ENCODE data around the gene NACC2.
"Not testable (repeated sequence)": the region's sequence is repeated elsewhere in the genome, so short reads cannot be mapped to it uniquely, and the experiment has no call there.

Gene NACC2

GRCh38 chr9:135968601-135969000 is 126.5 kb downstream of the NACC2 start:
- no peak for TF ChIP-seq CTCF (IDR thresholded peaks at IDR 0.05)
- Histone ChIP-seq H3K4me3 (ENCODE audit: low read depth, low read length) (no peak overlapping the region), H3K36me3 (ENCODE audit: control insufficient read depth, insufficient read depth, low read length) (no peaks in the 10 kb centered on the region), H2AFZ (no peak overlapping the region), H3K9ac (no peak overlapping the region), H3K27me3 (ENCODE audit: control insufficient read depth, insufficient read depth, low read length) (no peaks in the 10 kb centered on the region), H3K4me2 (ENCODE audit: low read length) (no peak overlapping the region), H3K79me2 (no peaks in the 10 kb centered on the region), H3K27ac (no peak overlapping the region), H3K4me1 (no peaks in the 10 kb centered on the region), H3K9me3 (ENCODE audit: control insufficient read depth, low read length) (no peaks in the 10 kb centered on the region)

- Histone ChIP-seq H3K9me3 (ENCODE audit: control insufficient read depth, low read length) (no peaks in the 10 kb centered on the region), H3K27ac (no peak overlapping the region), H3K9ac (no peak overlapping the region), H2AFZ (no peak overlapping the region), H3K4me2 (ENCODE audit: low read length) (no peak overlapping the region), H3K4me1 (no peaks in the 10 kb centered on the region), H3K4me3 (ENCODE audit: low read depth, low read length) (no peak overlapping the region), H3K79me2 (no peaks in the 10 kb centered on the region), H3K27me3 (ENCODE audit: control insufficient read depth, insufficient read depth, low read length) (no peaks in the 10 kb centered on the region), H3K36me3 (ENCODE audit: control insufficient read depth, insufficient read depth, low read length) (no peaks in the 10 kb centered on the region)
- TF ChIP-seq CTCF (IDR thresholded peaks at IDR 0.05), result no peak
Measured at GRCh38 chr9:135968083-135968476, 127.0 kb downstream of the NACC2 start.

GRCh38 chr9:135966916-135967260 is 128.2 kb downstream of the NACC2 start:
- H3K4me1 ChIP-seq; H3K4me3 ChIP-seq (ENCODE audit: low read depth, low read length); H3K27ac ChIP-seq; H3K9me3 ChIP-seq (ENCODE audit: control insufficient read depth, low read length); H3K9ac ChIP-seq; H3K4me2 ChIP-seq (ENCODE audit: low read length); H2AFZ ChIP-seq; H3K27me3 ChIP-seq (ENCODE audit: control insufficient read depth, insufficient read depth, low read length); H3K79me2 ChIP-seq; H3K36me3 ChIP-seq (ENCODE audit: control insufficient read depth, insufficient read depth, low read length): not testable (repeated sequence)

DNA sequence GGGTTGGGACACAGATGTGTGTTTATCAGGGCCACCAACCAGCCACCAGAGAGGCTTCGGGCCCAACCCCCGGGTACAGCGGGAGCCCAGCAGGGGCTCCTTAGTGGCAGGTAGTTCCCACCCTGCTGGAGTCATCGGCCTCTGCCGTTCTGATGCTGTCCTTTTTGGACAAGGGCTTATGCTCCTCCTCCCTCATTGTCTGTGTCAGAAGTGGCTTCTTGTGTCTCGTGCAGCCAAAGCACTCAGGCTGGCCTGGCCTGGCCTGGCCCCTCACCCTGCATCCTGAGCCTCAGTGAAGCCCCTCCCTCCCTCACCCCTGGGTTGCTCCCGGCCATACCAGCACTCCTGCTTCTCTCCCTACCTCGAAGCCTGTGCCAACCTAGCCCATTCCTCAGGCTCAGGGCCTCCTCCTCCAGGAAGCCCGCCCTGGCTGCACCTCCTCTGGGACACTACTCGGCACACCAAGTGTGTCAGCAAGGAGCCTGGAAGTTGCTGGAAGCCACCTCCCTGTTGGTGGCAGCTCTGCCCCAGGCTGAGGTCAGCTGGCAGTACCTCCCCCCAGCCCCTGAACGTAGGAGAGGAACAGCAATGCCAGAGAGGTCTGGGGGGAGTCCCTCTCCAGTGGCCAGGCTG is 129.8 kb downstream of the NACC2 start:
- no peaks in the 10 kb centered on the region for H3K79me2 ChIP-seq
- H3K36me3 ChIP-seq (ENCODE audit: control insufficient read depth, insufficient read depth, low read length), result no peaks in the 10 kb centered on the region
- H2AFZ ChIP-seq, result no peak overlapping the region
- no peak overlapping the region for H3K4me2 ChIP-seq (ENCODE audit: low read length)
- no peak overlapping the region for H3K27ac ChIP-seq
- no peak overlapping the region for H3K4me3 ChIP-seq (ENCODE audit: low read depth, low read length)
- H3K9me3 ChIP-seq (ENCODE audit: control insufficient read depth, low read length), result no peaks in the 10 kb centered on the region
- H3K27me3 ChIP-seq (ENCODE audit: control insufficient read depth, insufficient read depth, low read length), result no peaks in the 10 kb centered on the region
- no peaks in the 10 kb centered on the region for H3K4me1 ChIP-seq
- no peak overlapping the region for H3K9ac ChIP-seq
- TF ChIP-seq CTCF (IDR thresholded peaks at IDR 0.05), result no peak

GRCh38 chr9:135963938-135964337 is 131.2 kb downstream of the NACC2 start:
- Histone ChIP-seq H3K36me3 (ENCODE audit: control insufficient read depth, insufficient read depth, low read length) (no peaks in the 10 kb centered on the region), H3K4me2 (ENCODE audit: low read length) (no peak overlapping the region), H3K4me3 (ENCODE audit: low read depth, low read length) (no peak overlapping the region), H3K4me1 (peaks cover 3% of the 10 kb centered on the region), H3K79me2 (peaks cover 5% of the 10 kb centered on the region), H3K9me3 (ENCODE audit: control insufficient read depth, low read length) (no peaks in the 10 kb centered on the region), H2AFZ (no peak overlapping the region), H3K27ac (no peak overlapping the region), H3K27me3 (ENCODE audit: control insufficient read depth, insufficient read depth, low read length) (no peaks in the 10 kb centered on the region), H3K9ac (no peak overlapping the region)
- TF ChIP-seq CTCF (IDR thresholded peaks at IDR 0.05), result no peak

Data from parathyroid adenoma (tissue), 2 donors.